NCI-H187 (cell line): Measurements from ENCODE around the gene NRL.

Experiments
- DNase-seq, 2 experiments: peaks; one replicate each; lab custom pipeline; 2025; lab: John Stamatoyannopoulos, UW

Gene NRL

GRCh38 chr14:24114532-24115421 is at the start of gene NRL, which contains the start of gene DCAF11:
Gene NRL (minus strand): TSS chr14:24114949. CDS start chr14:24082848, 32,101 bp downstream.
Gene DCAF11 (plus strand): TSS chr14:24114777. CDS start chr14:24115595, 818 bp downstream.
- peak; percentile 99 for DNase-seq

- no peak for DNase-seq
These were observed 47.3 kb upstream of the NRL start for GRCh38 chr14:24162093-24162492.

- DNase-seq, result peak; percentile 95 to 98
These were observed 46.4 kb upstream of the NRL start, which contains the start of gene IRF9 for GRCh38 chr14:24160850-24161804. Gene IRF9 (plus strand): TSS chr14:24161265. CDS start chr14:24162145, 880 bp downstream.

- no peak for DNase-seq
These were observed 45.7 kb upstream of the NRL start for GRCh38 chr14:24160499-24160849.

- no peak for DNase-seq
These were observed 45.2 kb upstream of the NRL start for GRCh38 chr14:24159777-24160498.

- no peak for DNase-seq
These were observed 42.6 kb upstream of the NRL start for GRCh38 chr14:24157331-24157730.

GRCh38 chr14:24156840-24157239 is 42.1 kb upstream of the NRL start:
- DNase-seq, result no peak

GRCh38 chr14:24155100-24155499 is 40.4 kb upstream of the NRL start:
- DNase-seq, result no peak

GRCh38 chr14:24151404-24152080 is 36.8 kb upstream of the NRL start:
- DNase-seq, result no peak

- no peak for DNase-seq
These were observed 36.2 kb upstream of the NRL start for GRCh38 chr14:24150993-24151392.

GRCh38 chr14:24150567-24150966 is 35.8 kb upstream of the NRL start:
- DNase-seq, result no peak

- no peak for DNase-seq
These were observed 35.3 kb upstream of the NRL start for GRCh38 chr14:24150061-24150460.

- DNase-seq, result no peak
These were observed 34.7 kb upstream of the NRL start for GRCh38 chr14:24149302-24149969.

- DNase-seq, result no peak
These were observed 33.1 kb upstream of the NRL start for GRCh38 chr14:24147761-24148428.

- DNase-seq, result peak; percentile 96 to 98
These were observed 32.4 kb upstream of the NRL start, which contains the start of gene RNF31 for GRCh38 chr14:24146978-24147760. Gene RNF31 (plus strand): TSS chr14:24147498. CDS start chr14:24147699, 201 bp downstream.

- DNase-seq, result peak; percentile 92 to 97
These were observed 31.8 kb upstream of the NRL start, which contains the start of gene PSME2 for GRCh38 chr14:24146453-24146977. Gene PSME2 (minus strand): TSS chr14:24146610. CDS start chr14:24146581, 29 bp downstream.

GRCh38 chr14:24145690-24146452 is 31.1 kb upstream of the NRL start:
- DNase-seq, result peak in 1 of 2 experiments; percentile 87

GRCh38 chr14:24145219-24145618 is 30.5 kb upstream of the NRL start:
- no peak for DNase-seq
